ENCODE results near the gene NAV3. TPM values are rescaled to one million over a fixed set of nuclear protein-coding genes. Genes with fewer than 3 reads are reported as not detected.

The NAV3 gene
- total and polyA plus RNA-seq, 2 experiments from 2014 or later: 1.2 to 9.0 TPM

DNA sequence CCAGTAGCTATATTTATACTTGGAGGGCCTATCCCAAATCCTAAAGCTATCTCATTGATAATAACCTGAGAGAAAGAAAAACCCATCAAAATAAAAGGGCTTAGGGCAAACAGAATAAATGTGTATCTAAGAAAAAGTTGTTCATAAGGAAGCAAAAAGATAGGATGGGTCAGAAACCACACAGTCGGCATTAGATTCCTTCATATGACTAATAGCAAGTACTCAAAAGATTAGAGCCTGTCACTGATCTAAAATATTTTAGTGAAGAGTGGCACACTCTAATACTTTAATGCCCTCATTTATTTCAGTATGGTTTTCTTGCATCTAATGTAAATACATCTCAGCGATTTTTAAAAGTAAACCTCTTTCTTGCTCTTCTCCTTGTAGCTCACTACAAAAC is 17.1 kb upstream of the NAV3 start:
- no peaks in the 10 kb centered on the region for H3K27me3 ChIP-seq
- H3K4me3 ChIP-seq: no peak overlapping the region
- DNase-seq (ENCODE audit: low read depth in 1 of 2, low spot score in 1 of 2): no peak
- H3K27ac ChIP-seq: no peak overlapping the region
- no peaks in the 10 kb centered on the region for H3K4me1 ChIP-seq (ENCODE audit: low read depth)
- no peaks in the 10 kb centered on the region for H3K36me3 ChIP-seq
- H3K9me3 ChIP-seq (ENCODE audit: low read depth): no peaks in the 10 kb centered on the region
- TF ChIP-seq, protein P1, sequence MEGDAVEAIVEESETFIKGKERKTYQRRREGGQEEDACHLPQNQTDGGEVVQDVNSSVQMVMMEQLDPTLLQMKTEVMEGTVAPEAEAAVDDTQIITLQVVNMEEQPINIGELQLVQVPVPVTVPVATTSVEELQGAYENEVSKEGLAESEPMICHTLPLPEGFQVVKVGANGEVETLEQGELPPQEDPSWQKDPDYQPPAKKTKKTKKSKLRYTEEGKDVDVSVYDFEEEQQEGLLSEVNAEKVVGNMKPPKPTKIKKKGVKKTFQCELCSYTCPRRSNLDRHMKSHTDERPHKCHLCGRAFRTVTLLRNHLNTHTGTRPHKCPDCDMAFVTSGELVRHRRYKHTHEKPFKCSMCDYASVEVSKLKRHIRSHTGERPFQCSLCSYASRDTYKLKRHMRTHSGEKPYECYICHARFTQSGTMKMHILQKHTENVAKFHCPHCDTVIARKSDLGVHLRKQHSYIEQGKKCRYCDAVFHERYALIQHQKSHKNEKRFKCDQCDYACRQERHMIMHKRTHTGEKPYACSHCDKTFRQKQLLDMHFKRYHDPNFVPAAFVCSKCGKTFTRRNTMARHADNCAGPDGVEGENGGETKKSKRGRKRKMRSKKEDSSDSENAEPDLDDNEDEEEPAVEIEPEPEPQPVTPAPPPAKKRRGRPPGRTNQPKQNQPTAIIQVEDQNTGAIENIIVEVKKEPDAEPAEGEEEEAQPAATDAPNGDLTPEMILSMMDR (IDR thresholded peaks at IDR 0.05; ENCODE audit: low read depth, low read length): no peak

- Histone ChIP-seq H3K9me3 (ENCODE audit: low read depth) (no peaks in the 10 kb centered on the region), H3K27me3 (no peaks in the 10 kb centered on the region), H3K4me3 (no peak overlapping the region), H3K36me3 (no peaks in the 10 kb centered on the region), H3K27ac (no peak overlapping the region), H3K4me1 (ENCODE audit: low read depth) (no peaks in the 10 kb centered on the region)
- TF ChIP-seq, protein P1 (IDR thresholded peaks at IDR 0.05; ENCODE audit: low read depth, low read length): no peak
- DNase-seq (ENCODE audit: low read depth in 1 of 2, low spot score in 1 of 2): no peak
Measured at GRCh38 chr12:77814386-77814785, 16.3 kb upstream of the NAV3 start.

GRCh38 chr12:77816196-77816595 is 14.5 kb upstream of the NAV3 start:
- H3K27ac ChIP-seq: no peak overlapping the region
- H3K4me3 ChIP-seq: no peak overlapping the region
- no peaks in the 10 kb centered on the region for H3K4me1 ChIP-seq (ENCODE audit: low read depth)
- no peaks in the 10 kb centered on the region for H3K36me3 ChIP-seq
- H3K9me3 ChIP-seq (ENCODE audit: low read depth): no peaks in the 10 kb centered on the region
- H3K27me3 ChIP-seq: no peaks in the 10 kb centered on the region
- no peak for DNase-seq (ENCODE audit: low read depth in 1 of 2, low spot score in 1 of 2)
- TF ChIP-seq, protein P1 (IDR thresholded peaks at IDR 0.05; ENCODE audit: low read depth, low read length): no peak

- no peak overlapping the region for H3K4me3 ChIP-seq
- no peak for DNase-seq (ENCODE audit: low read depth in 1 of 2, low spot score in 1 of 2)
- no peaks in the 10 kb centered on the region for H3K9me3 ChIP-seq (ENCODE audit: low read depth)
- no peaks in the 10 kb centered on the region for H3K4me1 ChIP-seq (ENCODE audit: low read depth)
- TF ChIP-seq, protein P1 (IDR thresholded peaks at IDR 0.05; ENCODE audit: low read depth, low read length): no peak
- no peaks in the 10 kb centered on the region for H3K27me3 ChIP-seq
- no peak overlapping the region for H3K27ac ChIP-seq
- H3K36me3 ChIP-seq: no peaks in the 10 kb centered on the region
Measured at GRCh38 chr12:77817276-77817675, 13.4 kb upstream of the NAV3 start.

GRCh38 chr12:77818351-77818750 is 12.3 kb upstream of the NAV3 start:
- Histone ChIP-seq H3K4me3 (no peak overlapping the region), H3K27me3 (no peaks in the 10 kb centered on the region), H3K9me3 (ENCODE audit: low read depth) (no peaks in the 10 kb centered on the region), H3K4me1 (ENCODE audit: low read depth) (no peaks in the 10 kb centered on the region), H3K36me3 (no peaks in the 10 kb centered on the region), H3K27ac (no peak overlapping the region)
- TF ChIP-seq, protein P1 (IDR thresholded peaks at IDR 0.05; ENCODE audit: low read depth, low read length): no peak
- no peak for DNase-seq (ENCODE audit: low read depth in 1 of 2, low spot score in 1 of 2)

DNA sequence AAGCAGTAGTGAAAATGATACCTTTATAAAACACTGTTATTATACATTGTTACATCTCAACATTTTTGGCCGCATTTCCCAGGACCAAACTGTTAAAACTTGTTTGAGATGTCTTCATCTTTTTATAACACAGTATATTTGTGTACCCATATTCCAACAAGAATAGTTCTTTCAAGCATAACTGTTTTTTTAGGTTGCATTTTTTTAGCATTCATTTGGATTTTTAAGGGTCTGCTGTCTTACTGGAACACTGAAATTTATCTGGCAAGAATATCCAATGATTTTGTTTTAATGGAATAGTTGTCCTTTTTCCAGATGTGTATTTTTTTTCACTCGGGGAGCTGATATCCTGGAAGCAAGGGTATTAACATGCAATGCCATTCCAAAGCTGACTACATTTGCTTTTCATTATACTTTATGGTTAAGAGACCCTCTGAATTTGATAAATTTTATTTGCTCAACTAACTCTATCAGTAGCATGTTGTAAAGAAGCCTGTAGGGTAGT is 8.9 kb upstream of the NAV3 start:
- Histone ChIP-seq H3K4me3 (no peak overlapping the region), H3K9me3 (ENCODE audit: low read depth) (no peaks in the 10 kb centered on the region), H3K36me3 (no peaks in the 10 kb centered on the region), H3K27me3 (no peaks in the 10 kb centered on the region), H3K4me1 (ENCODE audit: low read depth) (no peaks in the 10 kb centered on the region), H3K27ac (no peak overlapping the region)
- TF ChIP-seq, protein P1 (IDR thresholded peaks at IDR 0.05; ENCODE audit: low read depth, low read length): no peak
- DNase-seq (ENCODE audit: low read depth in 1 of 2, low spot score in 1 of 2): no peak

Data from cardiac muscle cell (in vitro differentiated cells and primary cell).